Measurements from ENCODE around the gene TRIM29.

Gene TRIM29

GRCh38 chr11:120122924-120123683, 14.8 kb downstream of the TRIM29 start:
- no peak for DNase-seq (ENCODE audit: low read depth)

DNA sequence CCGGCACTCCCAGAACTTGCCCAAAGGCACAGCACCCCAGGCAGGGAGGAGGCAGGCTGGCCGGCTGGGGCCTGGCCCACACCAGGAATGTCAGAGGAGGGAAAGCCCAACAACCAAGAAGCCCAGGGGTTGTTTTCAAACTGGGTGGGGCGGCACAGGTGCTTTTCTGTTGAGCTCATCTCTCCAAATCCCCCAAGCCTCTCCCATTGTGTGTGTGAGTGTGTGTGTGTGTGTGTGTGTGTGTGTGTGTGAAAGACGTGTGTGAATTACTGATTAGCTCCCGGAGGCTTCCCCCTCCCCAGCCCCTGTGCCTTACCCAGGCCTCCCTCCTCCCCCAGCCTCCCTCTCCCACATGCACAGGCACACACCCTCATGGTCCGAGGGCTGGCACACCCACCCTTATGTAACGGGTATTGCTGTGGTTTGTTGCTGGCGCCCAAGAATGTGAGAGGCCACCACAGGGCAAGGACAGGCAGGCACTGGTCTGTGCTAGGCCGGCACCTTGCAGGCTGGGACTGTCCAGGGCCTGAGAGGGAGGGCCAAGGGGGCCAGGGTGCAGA, 15.9 kb downstream of the TRIM29 start:
- DNase-seq (ENCODE audit: low read depth), result no peak

GRCh38 chr11:120121336-120121735, 16.6 kb downstream of the TRIM29 start:
- no peak for DNase-seq (ENCODE audit: low read depth)

GRCh38 chr11:120120805-120121335, 17.0 kb downstream of the TRIM29 start:
- no peak for DNase-seq (ENCODE audit: low read depth)

DNA sequence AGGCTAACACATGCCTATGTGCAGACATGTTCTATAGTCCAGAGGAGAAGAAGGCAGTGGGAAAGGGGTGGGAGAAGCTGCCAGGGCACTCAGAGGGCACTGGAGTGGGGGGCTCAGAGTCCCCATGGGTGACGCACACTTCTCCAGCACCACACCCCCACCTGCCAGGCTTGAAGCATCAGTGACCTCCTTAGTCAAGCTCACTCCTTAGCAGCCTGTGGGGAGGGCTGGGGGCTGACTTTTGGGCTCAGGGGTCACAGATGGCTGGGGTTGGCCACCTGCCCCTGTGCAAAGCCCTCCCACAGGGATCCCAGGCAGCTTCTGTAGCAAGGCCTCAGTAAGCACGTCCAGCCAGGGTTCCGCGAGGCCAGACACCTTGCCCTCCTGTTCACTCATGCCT, 18.8 kb downstream of the TRIM29 start:
- DNase-seq (ENCODE audit: low read depth), result no peak

- DNase-seq (ENCODE audit: low read depth), result no peak
These were observed 19.9 kb downstream of the TRIM29 start for GRCh38 chr11:120117991-120118390.

DNA sequence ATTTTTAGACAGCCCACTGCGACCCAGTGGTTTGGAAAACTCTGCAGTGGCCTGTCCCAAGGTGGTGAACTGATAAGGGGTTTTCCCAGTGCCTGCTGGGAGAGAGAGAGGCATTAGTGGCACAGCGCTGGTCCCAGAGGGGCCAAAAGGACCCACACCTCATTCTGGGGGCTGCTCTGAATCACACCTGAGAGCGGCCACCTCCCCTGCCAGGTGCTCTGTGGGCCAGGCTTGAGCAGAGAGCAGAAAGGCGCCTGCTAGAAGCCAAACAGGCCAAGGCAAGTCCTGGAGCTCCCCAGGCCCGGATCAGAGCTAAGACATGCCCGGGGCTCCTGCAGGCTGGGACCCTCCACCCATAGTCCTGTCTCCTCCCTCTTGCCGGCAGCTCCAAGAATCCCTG, 20.9 kb downstream of the TRIM29 start:
- DNase-seq (ENCODE audit: low read depth), result no peak

GRCh38 chr11:120115272-120116000, 22.5 kb downstream of the TRIM29 start:
- no peak for DNase-seq (ENCODE audit: low read depth)

DNA sequence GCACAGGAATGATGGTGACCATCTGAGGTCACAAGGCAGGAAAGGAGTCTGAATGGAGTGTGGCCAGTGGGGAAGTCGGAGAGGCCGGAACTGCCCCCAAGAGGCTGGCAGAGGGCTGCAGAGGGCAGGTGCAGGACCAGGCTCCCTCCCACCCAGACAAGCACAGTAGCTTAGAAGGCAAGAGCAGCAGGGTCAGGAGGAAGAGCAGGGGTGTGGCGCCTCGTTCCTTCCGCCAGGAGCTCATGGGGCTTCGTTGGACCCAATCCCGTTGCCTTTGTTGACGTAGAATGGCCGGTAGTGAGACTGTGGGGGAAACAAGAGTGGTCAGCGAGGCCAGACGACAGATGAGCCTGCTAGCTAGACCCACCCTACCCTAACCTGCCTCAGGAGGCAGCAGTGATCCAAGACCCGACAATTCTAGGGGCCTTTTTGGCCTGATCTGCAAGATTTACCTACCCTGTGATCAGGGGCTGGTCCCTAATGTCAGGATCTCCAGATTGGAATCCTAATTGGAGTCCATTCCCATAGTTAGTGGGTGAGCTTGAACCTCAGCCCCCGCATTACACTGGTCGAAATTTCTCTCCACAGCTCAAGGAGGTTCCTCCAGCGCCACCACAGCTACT, 25.6 kb downstream of the TRIM29 start:
- DNase-seq (ENCODE audit: low read depth), result no peak

GRCh38 chr11:120109531-120109930, 28.4 kb downstream of the TRIM29 start:
- DNase-seq (ENCODE audit: low read depth), result no peak

GRCh38 chr11:120108785-120109168, 29.1 kb downstream of the TRIM29 start:
- no peak for DNase-seq (ENCODE audit: low read depth)

GRCh38 chr11:120108154-120108784, 29.6 kb downstream of the TRIM29 start:
- DNase-seq (ENCODE audit: low read depth), result no peak

DNA sequence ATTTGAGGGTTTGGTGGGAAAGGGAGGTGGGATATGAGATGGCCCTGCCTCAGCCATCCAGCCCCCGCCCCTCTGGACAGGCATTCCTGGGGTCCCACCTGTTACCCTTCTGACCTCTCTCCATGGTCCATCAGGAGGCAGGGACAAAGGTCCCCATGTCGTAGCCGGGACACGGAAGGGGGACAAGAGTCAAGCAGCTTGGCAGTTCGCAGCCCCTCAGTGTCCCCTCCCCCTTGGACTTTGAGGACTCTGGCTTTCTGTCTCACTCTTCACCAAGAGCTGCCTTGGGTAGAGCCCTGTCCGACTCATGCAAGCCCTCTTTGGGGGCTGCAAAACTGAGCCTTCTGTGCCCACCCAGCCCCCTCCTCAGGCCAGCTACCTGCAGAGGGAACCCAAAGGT, 30.2 kb downstream of the TRIM29 start:
- no peak for DNase-seq (ENCODE audit: low read depth)

DNA sequence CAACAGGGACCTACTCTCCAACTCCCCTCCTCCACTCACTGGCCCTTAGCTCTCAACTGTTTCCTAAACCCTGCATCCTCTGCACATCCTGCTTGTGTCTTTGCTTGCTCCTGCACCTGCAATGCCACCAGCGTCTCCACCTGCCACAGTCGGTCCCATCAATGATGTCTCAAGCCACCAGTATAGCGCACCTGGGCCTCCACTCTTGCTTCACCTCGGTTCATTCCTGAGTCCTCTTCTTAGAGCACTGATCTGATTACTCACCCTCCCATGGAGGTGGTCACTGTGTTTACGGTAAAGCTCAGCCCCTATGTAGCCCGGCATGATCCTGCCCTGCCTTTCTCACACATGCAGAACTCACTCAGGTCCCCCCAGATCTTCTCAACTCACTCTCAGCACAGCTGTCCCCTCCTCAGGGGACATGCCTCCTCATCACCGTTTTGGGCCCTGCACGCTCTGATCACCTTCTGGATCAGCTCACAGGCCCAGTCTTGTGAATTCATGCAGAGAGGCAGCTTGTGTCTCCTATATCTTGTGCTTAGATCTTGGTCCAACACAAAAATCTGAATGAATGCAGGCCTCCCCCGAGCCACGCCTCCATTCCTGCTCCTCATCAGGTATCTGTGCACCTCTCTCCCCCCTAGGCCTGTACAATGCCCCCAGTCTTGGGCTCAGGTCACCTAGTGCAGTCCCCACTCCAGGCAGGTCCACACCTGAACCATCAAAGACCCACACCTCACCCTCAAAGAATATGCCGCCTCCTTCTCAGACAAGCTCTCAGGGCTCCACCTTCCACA, 31.4 kb downstream of the TRIM29 start:
- no peak for DNase-seq (ENCODE audit: low read depth)

DNA sequence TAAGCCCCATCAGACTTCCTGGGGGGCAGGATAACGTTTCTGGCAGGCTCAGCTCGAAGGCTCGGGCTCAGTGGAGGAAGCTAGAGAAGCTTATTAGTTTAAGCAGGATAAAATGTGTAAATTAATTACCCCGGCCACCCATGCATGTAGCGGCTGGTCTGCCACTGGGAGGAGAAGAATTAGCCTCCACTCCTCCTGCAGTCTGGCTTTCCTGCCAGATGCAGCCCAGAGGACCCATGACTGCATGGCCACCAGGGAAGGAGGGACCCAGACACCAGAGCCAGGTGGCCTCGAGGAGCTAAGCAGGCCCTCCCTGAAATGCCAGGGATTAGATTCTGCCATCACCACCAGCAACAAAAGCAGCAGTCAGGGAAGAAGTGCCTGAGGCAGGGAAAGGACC, 32.3 kb downstream of the TRIM29 start:
- DNase-seq (ENCODE audit: low read depth), result no peak

- DNase-seq (ENCODE audit: low read depth), result no peak
These were observed 33.8 kb downstream of the TRIM29 start for GRCh38 chr11:120104041-120104565.

- no peak for DNase-seq (ENCODE audit: low read depth)
These were observed 35.1 kb downstream of the TRIM29 start for GRCh38 chr11:120102864-120103122.

DNA sequence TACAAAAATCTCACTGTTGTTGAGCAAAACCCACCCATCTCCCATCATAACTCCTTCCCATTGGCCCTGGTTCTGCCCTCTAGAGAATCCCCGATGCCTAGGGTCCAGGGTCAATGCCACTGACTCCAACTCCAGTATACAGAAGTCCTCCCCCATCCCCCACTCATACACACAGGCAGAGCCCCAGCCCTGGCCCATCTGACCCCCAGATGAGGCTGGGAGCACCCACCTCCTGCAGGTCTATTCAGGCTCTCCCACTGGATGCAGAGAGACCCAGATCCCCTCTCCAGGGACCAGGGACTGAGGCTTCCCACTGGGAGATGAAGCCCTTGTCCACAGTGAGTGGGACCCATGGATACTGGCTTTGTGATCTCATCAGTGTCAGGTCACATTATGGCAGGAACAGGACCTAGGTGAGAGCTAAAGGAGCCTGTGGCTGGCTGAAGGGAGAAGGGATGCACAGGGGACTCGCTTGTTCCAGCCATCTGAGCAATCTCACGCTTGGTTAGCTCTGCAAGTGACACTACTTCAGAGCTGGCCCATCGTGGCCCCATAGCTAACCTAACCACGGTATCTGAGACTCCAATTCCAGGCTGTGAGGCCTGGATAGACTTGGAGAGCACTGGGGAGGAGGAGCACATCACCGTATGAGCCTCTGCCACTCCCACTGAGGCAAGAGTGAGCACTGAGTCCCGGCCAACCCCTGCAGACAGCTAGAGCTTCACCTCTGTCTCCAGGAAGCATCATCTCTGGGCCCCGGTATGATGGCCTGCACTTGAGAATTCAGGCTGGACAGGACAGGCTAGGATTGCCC, 35.7 kb downstream of the TRIM29 start:
- no peak for DNase-seq (ENCODE audit: low read depth)

DNA sequence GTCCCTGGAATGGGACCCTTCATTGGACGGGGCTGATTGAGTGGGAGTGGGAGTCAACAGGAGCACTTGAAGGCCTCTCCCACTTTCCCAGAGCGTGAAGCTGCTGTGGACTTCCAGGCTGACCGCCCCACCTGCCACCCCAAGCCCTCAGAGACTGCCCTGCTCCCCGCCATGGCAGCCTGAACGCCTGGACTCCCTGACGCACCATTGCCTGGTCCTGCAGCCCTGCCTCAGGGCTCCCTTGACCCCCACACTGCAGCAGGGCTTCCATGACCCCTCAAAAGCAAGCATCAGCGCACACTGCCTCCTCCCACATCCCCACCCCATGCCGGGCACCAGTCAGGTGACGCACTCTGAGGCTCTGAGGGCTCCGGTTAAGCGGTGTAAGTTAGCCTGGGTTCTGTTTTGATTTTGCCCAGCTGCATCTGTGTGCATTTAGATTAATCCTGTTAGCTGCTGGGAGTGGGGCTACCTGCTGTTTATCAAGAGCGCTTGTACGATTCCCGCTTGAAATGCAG, 39.4 kb downstream of the TRIM29 start:
- DNase-seq (ENCODE audit: low read depth), result no peak

GRCh38 chr11:120097721-120098385, 40.1 kb downstream of the TRIM29 start:
- DNase-seq (ENCODE audit: low read depth), result no peak

Measured in HS-27A (cell line).